SIG-M5 (cell line): ENCODE results near the gene HSPA12A.

Experiments
- DNase-seq: peaks from one replicate; lab custom pipeline; 2025; lab: John Stamatoyannopoulos, UW

HSPA12A gene

DNA sequence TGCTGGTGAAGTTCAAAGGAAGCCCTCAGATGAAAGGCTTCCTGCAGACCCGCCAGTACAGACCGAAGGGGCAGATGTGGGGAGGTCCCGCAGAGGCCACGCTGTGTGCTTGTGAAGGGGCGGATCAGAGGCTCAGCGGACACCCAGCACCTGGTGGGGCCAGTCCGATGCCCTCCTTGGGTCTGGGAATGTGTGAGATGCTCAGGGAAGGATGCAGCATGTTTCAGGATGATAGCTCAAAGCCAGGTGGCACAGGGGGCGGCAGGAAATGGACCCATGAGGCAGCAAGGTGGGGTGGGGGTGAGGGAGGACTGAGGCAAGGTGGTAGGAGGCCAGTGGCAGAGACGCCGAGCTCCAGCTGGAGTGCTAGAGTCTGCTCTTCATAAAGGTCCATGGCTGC, 27.9 kb upstream of the HSPA12A start:
- no peak for DNase-seq

DNA sequence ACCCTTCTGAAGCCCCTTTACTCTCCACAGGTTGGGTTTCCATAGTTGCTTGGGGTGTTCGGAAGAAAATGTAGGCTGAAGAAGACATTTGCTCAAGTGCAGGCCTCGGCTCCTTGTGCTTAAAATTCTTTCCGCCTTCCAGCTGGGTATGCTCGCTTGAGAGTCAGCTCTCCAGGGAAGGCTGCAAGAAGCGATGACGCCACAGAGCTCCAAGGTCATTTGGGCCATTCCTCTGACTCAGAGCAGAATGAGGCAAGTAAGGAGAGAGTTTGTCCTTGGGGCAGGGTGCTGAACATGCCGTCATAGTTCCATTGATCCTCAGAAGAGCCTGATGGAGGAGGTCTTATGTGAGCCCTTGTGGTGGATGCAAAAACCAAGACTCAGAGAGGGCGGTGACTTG, 27.4 kb upstream of the HSPA12A start:
- no peak for DNase-seq

DNA sequence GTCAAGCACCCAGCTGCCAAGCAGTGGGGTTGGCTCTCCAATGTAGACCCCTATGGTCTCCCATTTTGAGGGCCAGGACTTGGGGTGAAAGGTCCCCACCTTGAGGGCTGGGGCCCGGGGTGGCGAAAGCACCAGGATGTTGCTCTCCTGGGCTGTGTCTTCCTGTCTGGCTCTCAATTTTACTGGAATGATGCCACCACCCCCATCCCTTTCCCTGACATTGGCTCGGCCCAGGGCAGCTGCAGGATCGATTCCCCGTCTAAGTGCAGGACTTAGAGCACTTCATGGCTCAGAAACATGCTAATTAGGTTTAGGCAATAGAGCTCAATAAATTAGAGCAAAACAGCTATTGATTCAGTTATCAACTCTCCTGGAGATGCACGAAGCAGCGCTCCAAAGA, 27.0 kb upstream of the HSPA12A start:
- no peak for DNase-seq

- no peak for DNase-seq
These were observed 26.4 kb upstream of the HSPA12A start for GRCh38 chr10:116768786-116769185.

- no peak for DNase-seq
These were observed 24.7 kb upstream of the HSPA12A start for GRCh38 chr10:116766837-116767634.

DNA sequence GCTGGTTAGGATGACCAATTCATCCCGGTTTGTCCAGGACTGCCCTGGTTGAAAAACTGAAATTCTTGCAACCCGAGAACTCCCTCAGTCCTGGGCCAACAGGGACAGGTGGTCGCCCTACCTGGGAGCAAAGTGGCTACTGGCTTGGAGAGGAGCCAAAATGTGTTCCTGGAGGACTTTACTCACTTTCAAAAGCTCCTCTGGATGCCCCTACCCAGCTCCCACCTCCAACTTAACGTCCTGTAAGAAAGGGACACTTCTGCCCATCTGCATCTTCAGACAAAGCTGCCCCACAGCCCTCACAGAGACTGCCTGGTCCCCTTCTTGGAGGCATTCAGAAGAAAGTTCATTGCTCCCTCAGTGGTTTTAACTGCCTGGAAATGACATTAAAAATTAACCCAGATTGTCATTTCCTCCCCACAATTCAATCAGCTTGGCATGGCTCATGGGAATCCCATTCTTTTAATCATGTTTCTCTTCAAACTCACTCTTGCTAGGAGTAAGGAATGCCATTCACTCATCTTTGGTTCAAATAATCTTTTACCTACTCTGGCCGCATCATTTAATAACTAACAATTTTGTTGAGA, 24.0 kb upstream of the HSPA12A start:
- no peak for DNase-seq

DNA sequence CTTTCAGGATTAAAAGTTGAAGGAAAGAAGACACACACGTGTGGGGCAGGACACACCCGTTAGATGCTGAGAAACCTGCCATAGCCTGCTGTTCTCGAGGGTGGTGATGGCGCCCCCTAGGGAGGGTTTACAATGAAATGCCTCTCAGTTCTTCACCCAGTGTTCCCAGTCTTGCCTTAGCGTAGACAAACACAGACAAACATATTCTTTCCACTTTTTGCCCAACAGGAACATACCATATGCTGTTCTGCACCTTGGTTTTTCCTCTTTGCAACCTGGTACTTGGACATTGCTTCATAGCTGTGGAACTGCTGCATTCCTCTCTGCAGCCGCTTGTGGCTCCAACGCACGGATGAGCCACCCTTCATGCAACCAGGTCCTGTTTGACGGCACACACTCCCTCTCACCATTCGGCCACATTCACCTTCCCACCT, 23.3 kb upstream of the HSPA12A start:
- DNase-seq = no peak

DNA sequence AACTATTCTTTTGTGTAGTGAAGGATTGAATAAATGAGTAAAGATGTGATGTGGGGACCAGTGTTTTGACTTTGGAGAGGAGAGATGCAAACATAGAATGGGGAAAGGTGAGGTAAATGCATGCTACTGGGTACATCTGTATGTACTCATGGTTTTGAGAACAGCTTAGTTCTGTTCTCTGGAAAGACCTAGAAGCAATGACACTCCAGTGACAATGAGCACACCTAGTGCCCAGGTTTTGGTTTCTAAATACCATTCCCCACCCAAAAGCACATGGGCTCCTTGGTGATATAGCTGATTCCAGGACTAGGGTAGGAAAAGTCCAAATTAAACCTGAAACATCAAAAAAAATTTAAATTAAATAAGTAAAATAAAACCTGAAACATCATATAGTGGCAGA, 22.6 kb upstream of the HSPA12A start:
- DNase-seq = no peak

- no peak for DNase-seq
These were observed 21.1 kb upstream of the HSPA12A start for GRCh38 chr10:116763440-116763839.

GRCh38 chr10:116761883-116762282, 19.5 kb upstream of the HSPA12A start:
- no peak for DNase-seq

DNA sequence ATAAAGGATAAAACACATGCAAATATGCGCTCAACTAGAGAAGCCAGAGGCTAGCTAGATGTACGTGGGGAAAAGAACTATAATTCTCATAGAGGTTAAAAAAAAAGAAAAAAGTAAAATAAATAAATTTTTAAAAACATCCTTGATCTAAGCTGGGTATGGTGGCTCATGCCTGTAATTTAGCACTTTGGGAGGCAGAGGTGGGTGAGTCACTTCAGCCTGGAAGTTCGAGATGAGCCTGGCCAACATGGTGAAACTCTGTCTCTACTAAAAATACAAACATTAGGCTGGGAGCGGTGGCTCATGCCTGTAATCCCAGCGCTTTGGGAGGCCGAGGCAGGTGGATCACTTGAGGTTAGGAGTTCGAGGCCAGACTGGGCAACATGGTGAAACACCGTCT, 18.6 kb upstream of the HSPA12A start:
- no peak for DNase-seq

GRCh38 chr10:116757246-116757645, 14.9 kb upstream of the HSPA12A start:
- DNase-seq = no peak

- no peak for DNase-seq
These were observed 13.9 kb upstream of the HSPA12A start for GRCh38 chr10:116756277-116756676.

DNA sequence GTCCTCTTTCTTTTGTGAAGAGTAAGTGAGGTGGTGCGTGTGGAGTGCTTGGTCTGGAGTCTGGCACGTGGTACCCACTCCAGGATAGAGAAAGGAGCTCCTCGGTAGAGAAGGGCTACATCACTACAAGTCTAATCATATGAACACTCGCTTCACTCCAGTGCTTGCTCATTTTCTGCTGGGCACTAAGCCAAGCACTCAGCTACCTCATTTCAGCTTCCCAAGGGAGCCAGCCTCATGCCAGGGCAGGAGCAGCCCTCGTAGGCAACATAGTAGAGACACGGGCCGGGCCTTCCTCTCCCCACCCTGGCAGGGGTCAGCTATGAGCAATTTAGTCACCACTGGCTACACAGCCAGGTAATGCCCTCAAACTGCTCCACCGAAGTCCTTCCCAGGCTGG, 11.4 kb upstream of the HSPA12A start:
- DNase-seq = no peak

DNA sequence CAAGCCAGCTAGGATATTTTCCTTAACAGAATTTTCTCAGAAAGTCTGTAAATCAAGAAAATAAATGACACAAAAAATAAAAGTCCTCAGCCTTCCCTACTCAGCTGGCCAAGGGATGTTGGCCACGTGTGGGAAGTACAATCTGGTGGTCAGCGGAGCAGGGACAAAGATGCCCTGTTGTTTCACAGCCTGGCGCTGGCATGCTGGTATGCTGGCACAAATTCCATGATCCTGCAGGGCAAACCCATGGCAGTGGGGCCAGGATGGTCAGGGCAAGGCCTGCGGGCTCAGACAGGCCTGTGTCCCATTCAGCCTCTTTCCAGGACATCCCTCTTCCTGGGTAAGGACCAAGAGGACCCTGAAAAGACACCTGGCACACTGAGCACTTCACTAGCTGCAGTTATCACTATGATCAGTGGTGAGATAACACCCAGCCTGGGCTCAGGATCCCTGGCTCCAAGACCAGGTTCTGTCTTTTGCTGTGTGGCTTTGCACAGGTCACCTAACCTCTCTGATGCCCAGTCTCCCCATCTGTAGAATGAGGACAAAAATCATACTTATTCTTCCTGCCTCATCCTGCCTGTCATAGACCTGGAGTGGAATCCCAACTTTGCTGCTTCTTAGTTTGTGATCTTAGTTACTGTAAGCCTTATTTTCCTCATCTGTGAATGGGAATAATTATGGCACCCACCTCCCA, 10.8 kb upstream of the HSPA12A start:
- no peak for DNase-seq

DNA sequence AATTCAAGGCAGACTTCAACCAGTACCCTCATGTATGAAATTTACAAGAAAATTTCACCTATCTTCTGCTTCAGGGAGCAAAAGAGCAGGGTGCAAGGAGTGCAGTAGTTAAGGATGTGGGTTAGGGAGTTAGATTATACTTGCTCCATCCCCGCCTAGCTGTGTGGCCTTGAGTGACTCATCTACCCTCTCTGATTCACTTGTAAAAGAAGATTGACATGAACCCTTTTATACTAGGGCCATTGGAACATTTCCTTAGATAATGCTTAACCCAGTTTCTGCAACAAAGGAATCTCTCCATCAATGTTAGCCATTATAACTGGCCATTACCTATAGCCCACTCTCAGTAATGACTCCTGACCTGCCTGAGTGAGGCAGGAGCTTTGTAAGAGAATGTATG, 10.2 kb upstream of the HSPA12A start:
- DNase-seq = no peak

GRCh38 chr10:116748471-116748870, 6.1 kb upstream of the HSPA12A start:
- DNase-seq = no peak

DNA sequence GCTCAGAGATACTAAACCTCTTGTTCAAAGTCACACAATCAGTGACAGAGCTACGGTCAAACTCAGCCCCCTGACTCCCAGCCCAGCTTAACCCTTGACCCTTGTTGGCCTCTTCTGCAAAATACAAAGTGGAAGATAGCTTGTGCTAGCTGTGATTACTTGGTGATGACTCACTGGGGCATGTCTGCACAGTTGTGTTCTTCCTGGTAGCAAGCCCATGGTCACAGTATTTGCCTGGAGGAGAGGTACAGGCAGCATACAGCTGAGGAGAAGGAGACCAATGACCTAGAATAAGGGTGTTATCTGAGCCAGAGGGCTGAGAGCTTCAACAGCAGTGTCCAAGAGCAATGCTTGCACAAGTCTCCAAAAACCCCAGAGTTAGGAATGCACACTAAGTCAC, 5.7 kb upstream of the HSPA12A start:
- no peak for DNase-seq

DNA sequence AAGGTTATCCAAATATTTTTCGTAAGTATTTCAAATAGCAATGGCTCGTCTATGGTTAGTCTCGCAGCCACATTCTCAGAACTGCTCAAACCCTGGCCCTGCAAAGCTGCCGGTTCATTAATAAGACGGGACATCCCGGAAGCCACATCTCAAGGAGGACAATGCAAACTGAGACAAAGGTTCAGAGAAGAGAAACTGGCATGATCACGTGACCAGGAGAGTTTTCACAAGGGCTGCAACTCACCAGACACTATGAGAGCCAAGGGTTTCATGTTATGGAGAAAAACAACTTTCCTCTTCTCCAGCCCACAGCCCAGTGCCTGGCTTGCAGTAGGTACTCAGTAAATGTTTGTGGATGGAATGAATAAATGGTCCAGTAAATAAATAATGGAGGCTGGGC, 5.0 kb upstream of the HSPA12A start:
- no peak for DNase-seq

GRCh38 chr10:116744885-116745284, 2.5 kb upstream of the HSPA12A start:
- DNase-seq = no peak

- no peak for DNase-seq
These were observed 1.9 kb upstream of the HSPA12A start for GRCh38 chr10:116744163-116744753.

- DNase-seq = no peak
These were observed 1.1 kb upstream of the HSPA12A start for GRCh38 chr10:116743266-116744064.
